Renal cortex interstitium (tissue), 11 donors: ENCODE measurements around the gene C17orf58. TPM values are rescaled to one million over a fixed set of nuclear protein-coding genes. Genes with fewer than 3 reads are reported as not detected.
"Not testable (repeated sequence)": the region's sequence is repeated elsewhere in the genome, so short reads cannot be mapped to it uniquely, and the experiment has no call there.

ENCODE experiments used
- DNase-seq, 11 donors: peaks; one replicate each; pipeline ENCODE4 v3.0.0-alpha.2; 2013; ENCODE audit warnings: low read depth in 9 of 11, low spot score in 4 of 11; ENCODE audit errors: extremely low read depth in 1 of 11
- polyA plus RNA-seq, 3 donors: library from polyadenylated mRNA; unstranded; fragments of 120-200 nt; gene quantifications; one replicate each; pipeline ENCODE4 v1.2.1, GENCODE V29; 2013; ENCODE audit not compliant: insufficient read length in 3 of 3

Gene C17orf58
- polyA plus RNA-seq, 3 donors = 20.0 to 24.2 (median 23.8) TPM

DNA sequence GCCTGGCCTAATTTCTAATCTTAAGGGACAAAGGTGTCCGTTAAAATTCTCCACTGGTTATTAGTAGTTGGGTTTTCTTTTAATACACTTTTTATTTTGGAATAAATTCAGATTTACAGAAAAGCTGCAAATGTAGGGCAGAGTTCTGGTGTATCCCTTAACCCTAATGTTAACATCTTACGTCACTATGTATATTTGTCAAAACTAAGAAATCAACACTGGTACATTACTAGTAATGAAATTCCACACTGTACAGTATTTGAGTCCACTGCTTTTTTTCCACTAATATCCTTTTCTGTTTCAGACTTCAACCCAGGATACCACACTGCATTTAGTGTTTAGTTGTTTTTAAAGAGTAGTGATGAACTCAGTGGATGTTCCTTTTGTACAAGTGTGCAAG, 20.6 kb upstream of the C17orf58 start:
- no peak for DNase-seq

DNA sequence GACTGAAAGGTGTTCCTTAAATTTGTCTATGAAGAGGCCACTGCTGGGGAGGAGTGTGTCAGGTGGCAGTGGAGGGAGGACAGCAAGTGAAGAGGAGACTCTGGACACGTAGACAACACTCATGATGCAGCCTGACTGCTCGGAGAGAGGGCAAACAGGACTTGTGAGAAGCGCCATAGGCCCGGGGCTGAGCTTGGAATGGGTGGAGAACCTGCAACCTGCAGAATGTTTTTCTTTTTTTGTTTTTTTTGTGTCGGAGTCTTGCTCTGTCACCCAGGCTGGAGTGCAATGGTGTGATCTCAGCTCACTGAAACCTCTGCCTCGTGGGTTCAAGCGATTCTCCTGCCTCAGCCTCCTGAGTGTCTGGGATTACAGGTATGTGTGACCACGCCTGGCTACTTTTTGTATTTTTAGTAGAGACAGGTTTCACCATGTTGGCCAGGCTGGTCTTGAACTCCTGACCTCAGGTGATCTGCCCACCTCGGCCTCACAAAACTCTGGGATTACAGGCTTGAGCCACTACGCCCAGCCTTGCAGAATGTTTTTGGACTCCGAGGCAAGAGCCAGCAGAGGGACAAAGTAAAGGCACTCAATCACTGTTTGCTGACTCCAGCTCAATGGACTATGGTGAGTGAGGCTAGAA, 18.9 kb upstream of the C17orf58 start:
- DNase-seq = no peak

DNA sequence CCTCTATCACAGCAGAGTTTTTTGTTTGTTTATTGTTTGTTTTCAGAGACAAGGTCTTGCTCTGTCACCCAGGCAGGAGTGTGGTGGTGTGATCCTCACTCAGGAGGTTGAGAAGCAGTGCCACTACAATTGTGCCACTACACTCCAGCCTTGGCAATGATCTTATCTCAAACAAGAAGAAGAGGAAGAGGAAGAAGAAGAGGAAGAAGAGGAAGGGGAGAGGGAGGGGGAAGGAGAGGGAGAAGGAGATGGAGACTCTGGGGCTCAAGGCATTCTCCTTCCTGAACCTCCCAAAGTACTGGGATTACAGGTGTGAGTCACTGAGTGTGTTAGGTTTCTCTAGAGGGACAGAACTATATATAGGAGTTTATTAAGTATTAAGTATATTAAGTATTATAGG, 17.1 kb upstream of the C17orf58 start:
- no peak for DNase-seq

DNA sequence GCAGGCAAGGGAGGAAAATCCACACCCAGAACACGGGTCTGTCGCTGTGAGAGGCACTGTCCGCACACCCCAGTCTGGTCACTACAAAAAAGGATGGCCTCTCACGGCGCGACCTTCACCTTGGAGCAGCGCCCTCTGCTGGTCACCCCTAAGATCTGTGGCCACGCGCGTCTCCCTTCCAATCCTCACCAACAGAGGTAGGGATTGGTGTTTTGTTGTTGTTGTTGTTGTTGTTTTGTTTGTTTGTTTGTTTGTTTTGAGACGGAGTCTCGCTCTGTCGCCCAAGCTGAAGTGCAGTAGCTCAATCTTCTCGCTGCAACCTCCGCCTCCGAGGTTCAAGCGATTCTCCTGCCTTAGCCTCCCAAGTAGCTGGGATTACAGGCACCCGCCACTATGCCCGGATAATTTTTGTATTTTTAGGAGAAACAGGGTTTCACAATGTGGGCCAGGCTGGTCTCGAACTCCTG, 15.0 kb upstream of the C17orf58 start:
- no peak for DNase-seq

DNA sequence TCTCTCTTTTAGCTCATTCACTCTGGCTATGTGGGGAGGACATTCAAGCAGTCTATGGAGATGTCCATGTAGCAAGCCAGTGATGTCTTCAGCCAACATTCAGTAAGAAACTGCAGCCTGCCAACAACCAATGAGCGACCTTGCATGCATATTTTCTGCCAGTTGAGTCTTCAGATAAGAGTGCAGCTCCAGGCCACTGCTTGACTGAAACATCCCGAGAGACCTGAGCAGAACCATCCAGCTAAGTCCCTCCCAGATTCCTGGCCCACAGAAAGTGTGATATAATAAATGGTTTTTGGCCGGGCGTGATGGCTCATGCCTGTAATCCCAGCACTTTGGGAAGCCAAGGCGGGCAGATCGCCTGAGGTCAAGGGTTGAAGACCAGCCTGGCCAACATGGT, 10.5 kb upstream of the C17orf58 start:
- no peak for DNase-seq

DNA sequence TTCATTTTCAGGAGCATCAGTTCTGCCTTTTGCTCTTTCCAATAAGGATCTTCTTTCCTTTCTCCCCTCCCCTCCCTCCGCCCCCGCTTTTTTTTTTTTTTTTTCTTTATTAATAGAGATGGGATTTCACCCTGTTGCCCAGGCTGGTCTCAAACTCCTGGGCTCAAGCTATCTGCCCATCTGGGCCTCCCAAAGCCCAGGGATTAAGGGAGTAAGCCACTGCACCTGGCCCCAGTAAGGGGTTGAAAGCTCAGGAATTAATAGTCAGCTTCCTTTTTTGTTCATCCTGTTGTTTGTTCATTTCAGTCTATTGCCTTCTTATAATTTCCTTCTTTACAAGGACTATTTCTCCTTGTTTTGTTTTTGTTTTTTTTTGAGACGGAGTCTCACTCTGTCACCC, 7.9 kb upstream of the C17orf58 start:
- DNase-seq = no peak

DNA sequence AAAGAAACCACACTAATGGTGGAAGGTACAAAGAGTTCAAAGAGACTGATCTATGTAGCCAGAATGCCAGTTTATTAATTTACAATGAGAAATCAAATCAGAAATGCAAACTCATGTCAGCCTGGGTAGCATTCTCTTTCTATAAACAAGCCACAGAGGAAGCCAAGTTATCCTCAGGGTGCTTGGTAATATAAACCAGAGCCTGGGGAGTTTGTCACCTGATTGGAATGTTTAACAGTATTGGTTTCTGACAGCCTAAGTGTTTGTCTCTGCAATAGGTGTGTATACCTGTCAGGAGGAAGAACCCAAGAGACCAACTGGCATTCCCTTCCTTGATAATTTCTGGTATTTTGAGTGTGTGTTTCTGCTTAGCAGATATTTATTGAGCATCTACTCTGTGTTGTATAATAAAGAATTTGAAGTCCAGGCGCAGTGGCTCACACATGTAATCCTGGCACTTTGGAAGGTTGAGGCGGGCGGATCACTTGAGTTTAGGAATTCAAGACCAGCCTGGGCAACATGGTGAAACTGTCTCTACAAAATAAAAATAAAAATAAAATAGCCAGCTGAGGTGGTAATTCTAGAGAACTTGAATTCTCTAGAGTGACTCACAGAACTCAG, 3.1 kb upstream of the C17orf58 start:
- DNase-seq = no peak

DNA sequence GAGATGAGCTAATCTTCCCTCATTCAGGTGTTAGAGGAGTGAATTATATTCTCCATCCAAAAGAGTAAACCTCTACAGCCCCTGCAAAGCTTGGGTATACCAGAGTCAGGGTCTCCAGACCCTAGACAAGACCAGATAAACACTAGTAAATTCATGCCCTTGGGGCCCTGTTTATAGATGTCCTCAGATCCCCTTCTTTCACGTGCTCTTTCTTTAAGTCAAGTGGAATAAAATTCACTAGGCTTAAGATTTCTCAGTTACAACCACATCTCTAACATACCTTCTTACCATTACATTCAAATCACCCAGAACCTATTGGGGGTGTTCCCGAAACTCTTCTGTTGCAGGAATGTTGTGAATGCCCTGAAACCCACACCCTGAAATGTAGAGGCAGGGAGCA, 2.2 kb upstream of the C17orf58 start:
- DNase-seq = no peak

DNA sequence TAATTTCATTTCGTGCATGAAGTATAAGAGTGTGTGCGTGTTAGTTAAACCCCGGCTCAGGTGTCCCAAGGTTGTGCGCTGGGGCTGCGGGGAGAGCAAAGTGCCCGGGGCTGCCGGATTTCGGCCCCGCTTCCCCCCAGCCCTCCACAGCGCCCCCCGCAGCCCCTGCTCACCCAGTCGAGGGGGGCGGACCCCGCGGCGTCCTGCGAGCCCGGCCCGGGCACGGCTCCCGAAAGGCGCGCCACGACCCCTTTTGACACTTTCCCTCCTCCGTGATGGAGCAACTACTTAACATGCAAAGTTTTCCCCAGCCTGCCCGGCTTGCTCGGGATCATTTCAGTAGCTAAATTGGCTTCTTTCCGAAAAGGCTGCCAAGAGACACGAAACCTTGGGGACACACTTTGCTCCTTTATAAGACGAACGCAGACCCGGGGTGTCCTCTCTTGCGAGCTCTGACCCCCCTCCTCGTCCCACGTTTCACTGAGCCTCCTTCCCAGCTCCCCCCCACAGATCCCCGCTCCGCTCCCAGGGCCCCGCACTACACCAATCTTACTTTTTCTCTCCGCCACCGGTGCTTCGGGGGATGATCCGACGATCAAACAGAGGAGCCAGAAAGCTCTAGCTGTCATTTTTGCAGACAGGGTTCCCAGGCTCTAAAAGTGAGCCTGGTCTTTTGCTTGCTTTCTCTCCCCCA, 552 bp downstream of the C17orf58 start:
- no peak for DNase-seq

DNA sequence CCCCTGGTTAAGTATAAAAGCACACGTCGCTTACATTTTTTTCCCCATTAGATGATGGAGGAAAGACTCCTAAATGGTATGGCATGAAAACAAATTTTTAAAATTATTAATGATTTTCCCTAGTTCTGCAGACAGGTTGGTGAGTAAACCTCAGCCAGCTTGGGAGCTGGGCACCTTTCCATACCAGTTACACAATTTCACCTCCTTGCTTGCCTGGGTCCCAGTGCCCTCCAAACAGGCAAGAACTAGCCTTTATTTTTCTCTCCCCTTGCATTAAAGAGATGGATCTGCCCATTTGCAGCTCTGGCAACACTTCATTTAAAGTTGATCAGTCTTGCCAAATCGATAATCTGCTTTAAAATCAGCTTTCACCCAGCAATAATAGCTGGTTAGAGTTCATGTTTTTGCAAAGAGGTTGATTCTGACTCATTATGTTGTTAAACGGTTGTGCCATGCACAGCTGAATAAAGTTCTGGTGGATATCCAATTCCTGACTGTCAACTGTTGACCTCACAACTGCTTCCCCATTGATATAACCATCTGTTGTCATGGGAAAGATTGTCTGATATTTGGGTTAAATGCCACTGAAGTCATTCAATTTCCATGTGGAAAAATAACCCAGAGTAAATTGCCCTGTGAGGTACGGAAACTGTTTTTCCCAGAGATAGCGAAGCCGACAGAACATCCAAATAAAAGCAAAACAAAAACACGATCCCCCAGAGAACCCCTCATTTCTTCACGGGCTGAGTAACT, 1.3 kb downstream of the C17orf58 start:
- no peak for DNase-seq

DNA sequence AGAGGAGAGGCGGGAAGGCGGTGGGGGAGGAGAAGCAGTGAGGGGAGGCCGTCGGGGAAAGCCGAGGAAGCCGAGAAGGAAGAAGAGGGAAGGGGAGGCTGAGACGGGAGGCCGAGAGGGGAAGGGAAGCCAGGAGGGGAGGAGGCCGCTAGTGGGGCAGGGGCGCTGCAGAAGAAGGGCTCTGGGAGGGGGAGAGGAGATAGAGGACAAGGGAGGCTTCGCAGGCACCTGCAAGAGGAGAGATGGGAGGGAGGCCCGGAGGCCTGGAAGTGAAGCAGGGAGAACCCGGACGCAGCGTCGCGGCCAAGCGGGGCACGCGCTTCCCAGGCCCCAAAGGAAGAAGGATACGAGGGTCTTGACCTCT, 2.3 kb downstream of the C17orf58 start:
- DNase-seq = no peak

DNA sequence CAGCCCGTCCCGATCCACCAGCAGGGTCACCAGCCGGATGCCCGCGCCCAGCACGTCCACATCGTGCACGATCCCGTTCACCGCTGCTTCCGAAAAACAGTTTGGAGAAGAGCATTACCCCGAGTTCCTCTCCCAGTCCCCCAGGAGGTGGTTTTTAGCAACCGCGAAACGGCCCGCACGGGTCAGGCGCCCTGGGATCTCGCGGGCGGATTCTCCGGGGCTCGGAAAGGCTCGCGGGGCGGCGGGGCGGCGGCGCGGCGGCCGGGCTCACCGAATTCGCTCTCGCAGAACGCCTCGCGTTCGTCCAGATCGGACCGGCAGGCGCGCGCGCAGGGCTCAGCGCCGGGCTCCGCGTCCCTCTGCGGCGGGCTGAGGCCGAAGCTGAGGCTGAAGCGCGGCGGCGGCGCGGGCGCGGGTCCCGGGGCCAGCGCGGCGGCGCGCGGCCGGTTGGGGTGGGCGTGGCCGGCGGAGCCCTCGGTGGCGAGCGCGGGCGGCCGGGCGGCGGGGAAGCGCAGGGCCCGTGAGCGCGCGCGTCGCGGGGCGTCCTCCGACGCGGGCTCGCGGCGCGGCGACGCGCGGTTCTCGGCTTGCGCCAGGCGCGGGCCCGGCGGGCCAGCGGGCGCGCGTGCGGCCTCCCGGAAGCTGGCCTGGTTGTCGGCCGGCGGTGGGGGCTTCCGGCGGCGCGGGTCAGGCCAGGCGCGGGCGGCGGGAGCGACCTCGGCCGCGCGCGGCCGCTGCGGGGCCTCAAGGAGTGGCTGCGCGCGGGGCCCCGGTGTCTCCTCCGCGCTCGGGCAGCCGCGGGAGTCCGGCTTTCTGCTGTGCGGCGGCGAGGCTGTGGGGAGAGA, 2.9 kb downstream of the C17orf58 start:
- DNase-seq = peak in 9 of 11 donors; percentile 57 to 85 (median 78)

DNA sequence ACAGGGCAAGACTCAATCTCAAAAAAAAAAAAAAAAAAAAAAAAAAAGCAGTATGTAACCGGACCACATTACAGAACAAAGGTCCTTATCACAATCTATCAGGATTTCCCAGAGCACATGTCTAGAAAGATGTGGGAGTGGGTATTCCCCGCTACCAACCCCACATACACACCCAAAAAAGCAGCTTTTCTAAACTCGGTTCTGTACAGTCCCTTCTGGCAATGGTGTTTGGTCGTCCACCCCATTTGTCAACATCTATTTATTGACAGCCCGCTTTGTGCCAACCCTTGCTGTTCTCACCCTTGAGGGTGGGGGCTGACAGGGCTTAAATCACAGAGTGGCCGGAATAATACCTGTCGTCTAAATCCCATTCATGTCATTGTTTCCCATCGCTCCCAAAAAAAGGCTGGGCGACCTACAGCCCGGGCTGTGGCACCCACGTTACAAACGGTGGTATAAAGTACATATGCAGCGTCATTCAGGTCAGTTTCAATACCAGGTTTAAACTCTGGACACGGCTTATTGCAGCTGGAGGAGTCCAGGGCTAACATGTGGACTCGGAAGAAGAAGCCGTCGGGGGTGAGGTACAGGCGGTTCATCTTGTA, 3.6 kb downstream of the C17orf58 start:
- DNase-seq = no peak

DNA sequence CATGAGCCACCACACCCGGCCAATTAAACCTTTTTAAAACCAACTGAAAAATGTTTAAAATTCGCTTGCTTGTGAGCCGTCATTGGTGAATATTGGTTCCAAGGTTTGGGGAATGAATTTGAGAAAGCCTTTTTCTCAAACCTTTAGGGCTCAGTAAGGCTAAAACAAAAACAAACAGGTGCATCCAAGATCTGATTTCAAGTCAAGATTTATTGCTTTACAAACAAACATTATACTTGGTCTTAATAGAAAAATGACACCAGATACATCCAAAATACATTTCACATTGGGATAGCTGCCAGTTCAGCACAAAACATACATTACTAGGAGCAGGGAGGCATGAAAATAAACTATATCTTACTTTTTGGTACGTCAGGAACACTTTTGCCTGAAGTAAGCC, 5.4 kb downstream of the C17orf58 start:
- no peak for DNase-seq

DNA sequence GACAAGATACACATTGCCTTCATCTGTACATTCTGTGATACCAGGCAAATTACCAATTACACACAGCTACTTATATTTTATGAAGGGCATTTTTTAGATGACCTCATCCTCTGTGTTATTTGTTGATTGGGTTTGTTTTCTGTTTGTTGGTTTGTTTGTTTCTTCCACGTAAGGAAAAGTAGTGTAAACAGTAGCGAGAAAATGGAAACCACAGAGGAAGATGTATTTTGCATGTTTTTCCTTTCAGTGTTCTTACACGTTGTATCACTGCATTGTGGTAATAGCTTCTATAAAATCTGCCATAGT, 12.9 kb downstream of the C17orf58 start:
- no peak for DNase-seq

DNA sequence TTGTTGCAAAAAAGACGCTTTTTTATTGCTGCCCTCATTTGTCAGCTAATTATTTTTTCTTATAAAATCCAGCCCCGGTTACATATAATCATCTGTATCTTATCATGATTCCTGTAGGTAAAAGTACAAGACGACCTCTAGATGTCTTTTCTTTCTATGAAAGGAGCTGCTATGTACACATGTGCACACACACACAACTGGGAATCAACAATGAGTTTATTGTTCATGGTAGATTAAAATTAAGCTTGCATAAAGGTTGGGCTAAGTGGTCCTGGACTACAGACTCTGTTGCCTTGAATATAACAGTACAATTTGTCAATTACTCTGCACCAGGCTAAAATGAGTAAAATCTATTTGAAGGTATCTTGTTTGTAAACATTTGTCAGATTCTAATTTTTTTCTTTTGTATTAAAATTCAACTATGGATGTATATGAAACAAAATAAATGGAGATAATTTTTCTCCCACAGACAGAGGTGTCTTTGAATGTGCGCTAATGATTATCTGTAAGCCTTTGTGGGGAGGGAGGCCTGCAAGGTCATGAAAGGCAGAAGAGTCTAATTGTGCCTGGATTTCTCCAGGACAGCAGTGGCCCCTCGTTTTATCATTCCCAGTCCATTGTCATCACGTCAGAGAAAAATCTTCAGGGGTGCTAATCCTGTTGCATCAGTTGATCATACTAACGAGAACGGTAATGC, 13.4 kb downstream of the C17orf58 start:
- DNase-seq = no peak

DNA sequence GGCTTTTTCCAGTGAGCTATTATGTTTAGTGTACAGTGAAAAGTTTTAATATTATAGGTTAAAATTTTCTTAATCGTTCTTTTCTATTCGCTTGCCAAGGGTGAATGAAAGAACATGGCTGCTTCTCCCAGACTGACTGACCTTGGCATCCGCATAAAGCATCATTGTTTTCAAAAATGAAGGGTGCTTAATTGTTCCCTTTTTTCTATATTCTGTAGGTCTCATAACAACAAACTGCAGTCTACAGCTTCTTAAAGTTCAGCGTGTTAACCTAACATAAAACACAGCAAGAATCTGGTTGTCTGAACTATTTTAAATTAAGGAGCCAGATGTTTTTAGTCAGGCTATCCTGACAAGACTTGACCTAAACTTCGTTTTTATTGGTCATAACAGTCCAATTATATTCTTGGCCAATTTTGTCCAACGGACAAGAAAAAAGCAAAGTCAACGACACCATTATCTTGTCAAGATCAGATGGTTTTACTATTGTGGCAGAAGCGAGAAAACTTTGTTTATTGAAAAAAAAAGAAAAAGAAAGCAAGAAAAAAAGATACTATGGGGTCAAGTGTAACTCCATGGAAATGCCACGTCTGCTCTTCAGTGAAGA, 14.1 kb downstream of the C17orf58 start:
- DNase-seq = peak in 2 of 11 donors; percentile 40 to 59

DNA sequence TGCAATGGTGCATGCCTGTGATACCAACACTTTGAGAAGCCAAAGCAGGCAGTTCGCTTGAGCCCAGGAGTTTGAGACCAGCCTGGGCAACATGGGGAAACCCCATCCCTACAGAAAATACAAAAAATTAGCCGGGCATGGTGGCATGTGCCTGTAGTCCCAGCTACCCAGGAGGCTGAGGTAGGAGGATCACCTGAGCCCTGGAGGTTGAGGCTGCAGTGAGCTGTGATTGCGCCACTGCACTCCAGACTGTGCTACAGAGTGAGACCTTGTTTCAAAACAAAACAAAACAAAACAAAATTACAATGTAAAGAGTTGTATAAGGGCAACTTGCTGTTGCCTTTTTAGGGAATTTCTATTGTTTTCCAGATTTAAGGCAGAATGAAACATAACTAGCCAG, 15.4 kb downstream of the C17orf58 start:
- DNase-seq = not testable (repeated sequence)
